AG09309 (cell line): Measurements from ENCODE around the gene ARTN.

Experiments used
- DNase-seq: peaks from one replicate; pipeline ENCODE4 v3.0.0-alpha.2; 2010; ENCODE audit warnings: low read depth
- H3K4me3 ChIP-seq: 2 replicates; pipeline ENCODE4 v1.5.1; 2011; ENCODE audit warnings: mild to moderate bottlenecking, low read depth, low read length, moderate library complexity; ENCODE audit not compliant: control insufficient read depth
- TF ChIP-seq, protein P1 (sequence below): IDR thresholded peaks from 2 replicates; pipeline ENCODE4 v1.5.1; 2011; ENCODE audit warnings: mild to moderate bottlenecking, low read depth, low read length, inconsistent platforms; ENCODE audit not compliant: insufficient read depth, control insufficient read depth; ENCODE audit errors: missing control alignments

ARTN gene

DNA sequence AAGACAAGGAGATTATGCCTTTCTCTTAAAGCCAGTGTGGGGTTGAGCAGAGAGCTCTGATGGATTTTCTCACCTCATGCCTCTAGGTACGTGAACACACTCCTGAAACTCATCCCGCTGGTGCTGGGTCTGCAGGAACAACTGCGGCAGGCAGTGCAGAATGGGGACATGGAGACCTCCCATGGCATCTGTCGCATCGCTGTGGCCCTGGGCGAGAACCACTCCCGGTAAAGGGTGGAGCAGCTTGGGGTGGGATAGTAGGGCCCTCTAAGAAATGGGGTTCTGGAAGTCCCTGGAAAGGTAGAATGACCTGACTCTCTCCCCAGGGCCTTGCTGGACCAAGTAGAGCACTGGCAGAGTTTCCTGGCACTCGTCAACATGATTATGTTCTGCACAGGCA, 22.6 kb downstream of the ARTN start:
- H3K4me3 ChIP-seq = no peak overlapping the region
- TF ChIP-seq, protein P1, sequence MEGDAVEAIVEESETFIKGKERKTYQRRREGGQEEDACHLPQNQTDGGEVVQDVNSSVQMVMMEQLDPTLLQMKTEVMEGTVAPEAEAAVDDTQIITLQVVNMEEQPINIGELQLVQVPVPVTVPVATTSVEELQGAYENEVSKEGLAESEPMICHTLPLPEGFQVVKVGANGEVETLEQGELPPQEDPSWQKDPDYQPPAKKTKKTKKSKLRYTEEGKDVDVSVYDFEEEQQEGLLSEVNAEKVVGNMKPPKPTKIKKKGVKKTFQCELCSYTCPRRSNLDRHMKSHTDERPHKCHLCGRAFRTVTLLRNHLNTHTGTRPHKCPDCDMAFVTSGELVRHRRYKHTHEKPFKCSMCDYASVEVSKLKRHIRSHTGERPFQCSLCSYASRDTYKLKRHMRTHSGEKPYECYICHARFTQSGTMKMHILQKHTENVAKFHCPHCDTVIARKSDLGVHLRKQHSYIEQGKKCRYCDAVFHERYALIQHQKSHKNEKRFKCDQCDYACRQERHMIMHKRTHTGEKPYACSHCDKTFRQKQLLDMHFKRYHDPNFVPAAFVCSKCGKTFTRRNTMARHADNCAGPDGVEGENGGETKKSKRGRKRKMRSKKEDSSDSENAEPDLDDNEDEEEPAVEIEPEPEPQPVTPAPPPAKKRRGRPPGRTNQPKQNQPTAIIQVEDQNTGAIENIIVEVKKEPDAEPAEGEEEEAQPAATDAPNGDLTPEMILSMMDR = no peak
- no peak for DNase-seq

DNA sequence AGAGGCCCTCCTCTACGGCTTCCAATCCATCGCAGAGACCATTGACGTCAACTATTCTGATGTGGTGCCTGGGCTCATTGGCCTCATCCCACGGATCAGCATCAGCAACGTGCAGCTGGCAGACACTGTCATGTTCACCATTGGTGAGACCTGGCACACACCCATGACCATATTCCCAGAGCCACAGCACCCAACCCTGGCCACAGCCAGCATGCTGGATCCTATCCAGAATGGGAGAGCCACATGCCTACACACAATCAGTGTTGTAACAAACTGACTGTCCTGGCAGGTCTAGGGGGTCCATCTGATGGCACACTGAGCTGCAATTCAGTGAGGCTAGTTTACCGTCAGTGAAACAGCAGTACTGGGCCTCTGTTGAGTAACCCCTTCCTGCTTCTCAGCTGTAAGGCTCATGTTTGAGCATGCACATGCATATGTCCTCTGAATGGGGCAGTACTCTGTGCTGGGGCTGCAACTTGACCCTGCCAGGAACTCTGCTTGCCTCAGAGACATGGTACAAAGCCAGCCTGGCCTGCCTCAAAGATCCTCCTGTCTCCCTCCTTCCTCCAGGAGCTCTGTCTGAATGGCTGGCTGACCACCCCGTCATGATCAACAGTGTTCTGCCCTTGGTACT, 23.9 kb downstream of the ARTN start:
- no peak for DNase-seq
- TF ChIP-seq, protein P1 = no peak
- no peak overlapping the region for H3K4me3 ChIP-seq

GRCh38 chr1:43958351-43959255, 25.0 kb downstream of the ARTN start:
- TF ChIP-seq, protein P1 = no peak
- no peak for DNase-seq
- H3K4me3 ChIP-seq = no peak overlapping the region

GRCh38 chr1:43960798-43961197, 27.2 kb downstream of the ARTN start:
- no peak overlapping the region for H3K4me3 ChIP-seq
- TF ChIP-seq, protein P1 = no peak
- DNase-seq = no peak

DNA sequence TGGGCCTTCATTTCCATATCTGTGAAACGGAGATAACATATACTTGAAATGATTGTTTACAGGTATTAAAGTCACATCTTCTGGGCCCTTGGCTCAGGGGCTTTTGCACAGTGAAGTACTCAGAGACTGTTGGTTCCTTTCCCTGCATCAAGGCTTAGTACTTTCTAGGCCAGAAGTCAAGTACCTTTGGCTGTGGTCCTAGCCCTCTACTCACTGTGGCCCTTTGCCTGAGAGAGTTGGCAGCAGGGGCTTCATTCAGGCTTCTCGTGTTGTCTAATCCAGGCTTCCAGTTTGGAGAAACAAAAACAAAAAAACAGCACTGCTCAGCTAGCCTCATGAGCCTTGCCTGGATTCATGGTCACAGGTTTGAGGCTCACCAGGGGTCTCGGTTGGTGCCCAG, 28.1 kb downstream of the ARTN start:
- DNase-seq = no peak
- no peak overlapping the region for H3K4me3 ChIP-seq
- TF ChIP-seq, protein P1 = no peak

DNA sequence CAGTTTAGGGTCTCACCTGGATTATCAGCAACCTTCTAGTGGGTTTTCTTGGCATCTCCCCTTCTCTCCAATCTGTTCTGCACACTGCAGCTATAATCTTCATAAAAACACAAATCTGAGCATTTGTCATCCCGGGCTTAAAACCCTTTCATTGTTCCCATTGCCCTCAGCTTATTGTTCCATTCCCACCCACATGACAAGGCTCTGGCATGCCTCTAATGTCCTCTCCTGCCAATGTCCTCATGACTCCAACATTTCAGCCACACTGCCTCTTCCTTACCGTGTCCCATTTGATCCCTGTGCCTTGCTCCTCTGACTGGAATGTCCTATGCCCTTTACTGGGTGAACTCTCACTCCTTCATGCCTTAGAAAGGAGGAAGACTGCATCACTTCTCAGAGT, 28.7 kb downstream of the ARTN start:
- TF ChIP-seq, protein P1 = no peak
- H3K4me3 ChIP-seq = no peak overlapping the region
- DNase-seq = no peak

DNA sequence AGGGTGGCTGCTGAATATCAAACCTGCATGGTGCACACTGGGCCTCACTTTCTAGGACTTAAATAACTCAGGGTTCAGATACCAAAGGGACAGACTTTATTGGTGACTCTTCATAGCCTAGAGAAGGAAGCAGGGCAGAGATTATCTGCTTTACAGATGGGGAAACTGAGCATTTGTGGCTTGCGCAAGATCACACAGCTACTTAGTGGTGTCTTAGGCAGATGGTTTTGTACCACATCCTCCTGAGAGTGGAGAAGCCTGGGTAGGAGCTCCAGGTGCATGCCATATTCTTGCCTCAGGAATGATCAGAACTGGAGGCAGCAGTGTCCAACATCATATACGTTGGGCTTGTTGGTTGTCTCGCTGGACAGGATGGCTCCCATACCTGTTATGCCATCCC, 29.4 kb downstream of the ARTN start:
- no peak overlapping the region for H3K4me3 ChIP-seq
- TF ChIP-seq, protein P1 = no peak
- no peak for DNase-seq
